NB4 (cell line): Measurements from ENCODE around the gene OR2M2.

ENCODE experiments used
- DNase-seq: peaks from one replicate; pipeline ENCODE4 v3.0.0; 2010; ENCODE audit warnings: low read depth
- H3K4me3 ChIP-seq: one replicate; pipeline ENCODE4 v1.5.1; 2011; ENCODE audit warnings: mild to moderate bottlenecking, low read depth, low read length, moderate library complexity
- MYC ChIP-seq: IDR thresholded peaks from 2 replicates; pipeline ENCODE4 v1.6.1; 2011; ENCODE audit warnings: low read depth, low read length
- POLR2A ChIP-seq: IDR thresholded peaks from 2 replicates; pipeline ENCODE4 v1.6.1; 2011; ENCODE audit warnings: mild to moderate bottlenecking; ENCODE audit not compliant: insufficient read length; ENCODE audit errors: extremely low read depth
- TF ChIP-seq, protein P1 (sequence below): IDR thresholded peaks from one replicate; pipeline ENCODE4 v1.5.1; 2012; ENCODE audit warnings: low read depth, low read length
- TF ChIP-seq, protein P2 (sequence below): IDR thresholded peaks from 2 replicates; pipeline ENCODE4 v1.6.1; 2011; ENCODE audit warnings: low read depth, low read length

OR2M2 gene

DNA sequence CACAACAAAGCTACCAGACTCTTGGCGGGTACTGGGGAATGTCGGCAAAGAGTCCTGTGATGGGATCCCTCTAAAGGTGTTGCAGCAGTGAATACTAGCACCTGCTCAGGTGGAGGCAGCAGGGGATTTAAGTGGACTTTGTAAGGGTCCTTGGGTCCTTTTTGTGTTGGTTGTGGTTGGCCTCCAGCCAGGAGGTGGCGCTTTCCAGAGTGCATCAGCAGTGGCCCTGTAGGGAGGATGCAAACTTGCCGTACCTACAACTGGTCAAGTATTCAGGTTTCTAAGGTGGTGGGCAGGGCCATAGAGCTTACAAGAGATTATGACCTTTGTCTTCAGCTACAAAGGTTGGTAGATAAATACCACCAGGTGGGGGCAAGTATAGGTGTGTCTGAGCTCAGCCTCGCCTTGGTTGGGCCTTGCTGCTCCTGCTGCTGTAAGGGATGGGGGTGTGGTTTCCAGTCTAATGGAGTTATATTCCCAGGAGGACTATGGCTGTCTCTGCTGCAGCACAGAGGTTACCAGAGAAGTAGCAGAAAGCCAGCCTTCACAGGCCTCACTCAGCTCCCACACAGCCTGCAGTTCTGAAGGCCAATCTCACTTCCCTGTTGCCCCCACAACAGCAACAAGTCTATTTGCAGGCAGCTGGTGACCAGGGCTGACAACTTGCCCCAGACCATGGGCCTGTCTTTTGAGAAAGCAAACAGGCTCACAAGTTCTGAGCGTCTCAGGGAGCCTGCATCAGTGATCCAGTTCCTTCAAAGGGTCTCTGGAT lies 22.4 kb upstream of the OR2M2 start:
- no peak for DNase-seq
- H3K4me3 ChIP-seq: no peak overlapping the region
- TF ChIP-seq POLR2A (no peak), MYC (no peak)
- TF ChIP-seq, protein P1, sequence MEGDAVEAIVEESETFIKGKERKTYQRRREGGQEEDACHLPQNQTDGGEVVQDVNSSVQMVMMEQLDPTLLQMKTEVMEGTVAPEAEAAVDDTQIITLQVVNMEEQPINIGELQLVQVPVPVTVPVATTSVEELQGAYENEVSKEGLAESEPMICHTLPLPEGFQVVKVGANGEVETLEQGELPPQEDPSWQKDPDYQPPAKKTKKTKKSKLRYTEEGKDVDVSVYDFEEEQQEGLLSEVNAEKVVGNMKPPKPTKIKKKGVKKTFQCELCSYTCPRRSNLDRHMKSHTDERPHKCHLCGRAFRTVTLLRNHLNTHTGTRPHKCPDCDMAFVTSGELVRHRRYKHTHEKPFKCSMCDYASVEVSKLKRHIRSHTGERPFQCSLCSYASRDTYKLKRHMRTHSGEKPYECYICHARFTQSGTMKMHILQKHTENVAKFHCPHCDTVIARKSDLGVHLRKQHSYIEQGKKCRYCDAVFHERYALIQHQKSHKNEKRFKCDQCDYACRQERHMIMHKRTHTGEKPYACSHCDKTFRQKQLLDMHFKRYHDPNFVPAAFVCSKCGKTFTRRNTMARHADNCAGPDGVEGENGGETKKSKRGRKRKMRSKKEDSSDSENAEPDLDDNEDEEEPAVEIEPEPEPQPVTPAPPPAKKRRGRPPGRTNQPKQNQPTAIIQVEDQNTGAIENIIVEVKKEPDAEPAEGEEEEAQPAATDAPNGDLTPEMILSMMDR: no peak
- TF ChIP-seq, protein P2, sequence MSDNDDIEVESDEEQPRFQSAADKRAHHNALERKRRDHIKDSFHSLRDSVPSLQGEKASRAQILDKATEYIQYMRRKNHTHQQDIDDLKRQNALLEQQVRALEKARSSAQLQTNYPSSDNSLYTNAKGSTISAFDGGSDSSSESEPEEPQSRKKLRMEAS: no peak

DNA sequence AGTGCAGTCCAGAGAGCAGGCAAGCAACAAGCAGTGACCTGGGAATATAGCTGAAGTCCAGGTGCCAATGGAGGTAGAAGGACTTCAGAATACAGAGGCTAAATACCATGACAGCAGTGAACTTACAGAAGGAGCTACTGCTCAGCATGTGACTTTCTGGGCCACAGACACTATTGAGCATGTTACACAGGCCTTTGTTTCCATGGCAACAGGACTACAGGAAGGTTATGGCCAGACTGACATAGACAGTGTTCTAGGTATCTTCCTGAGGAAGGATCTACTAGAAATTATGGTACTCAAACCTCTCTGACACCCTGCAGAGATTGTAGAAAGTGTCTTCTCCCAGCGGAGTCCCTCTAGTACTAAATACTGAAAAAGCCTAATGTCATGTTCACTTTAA lies 18.7 kb upstream of the OR2M2 start:
- DNase-seq: peak; percentile 5
- TF ChIP-seq, protein P2: no peak
- no peak for TF ChIP-seq POLR2A
- TF ChIP-seq MYC: no peak
- TF ChIP-seq, protein P1: no peak

DNA sequence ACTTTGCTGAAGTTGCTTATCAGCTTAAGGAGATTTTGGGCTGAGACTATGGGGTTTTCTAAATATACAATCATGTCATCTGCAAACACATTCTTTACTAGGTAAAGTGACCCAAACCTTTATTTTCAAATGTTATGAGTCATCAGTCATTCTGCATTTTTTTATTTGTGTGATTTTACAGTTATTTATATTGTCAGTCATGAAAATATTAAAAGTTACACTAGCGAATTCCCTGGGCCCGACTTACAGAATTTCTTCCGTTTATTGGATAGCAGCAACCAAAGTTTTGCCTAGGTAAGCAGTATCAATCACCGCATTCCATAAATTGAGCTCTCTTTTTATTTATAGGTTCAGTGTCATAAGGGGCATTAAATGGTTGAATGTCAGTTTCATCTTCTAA lies 15.9 kb upstream of the OR2M2 start:
- H3K4me3 ChIP-seq: no peak overlapping the region
- TF ChIP-seq, protein P1: no peak
- TF ChIP-seq POLR2A (no peak), MYC (no peak)
- TF ChIP-seq, protein P2: no peak
- DNase-seq: no peak

More for the DNA sequence above, 18.7 kb upstream of the OR2M2 start:
- H3K4me3 ChIP-seq: no peak overlapping the region

DNA sequence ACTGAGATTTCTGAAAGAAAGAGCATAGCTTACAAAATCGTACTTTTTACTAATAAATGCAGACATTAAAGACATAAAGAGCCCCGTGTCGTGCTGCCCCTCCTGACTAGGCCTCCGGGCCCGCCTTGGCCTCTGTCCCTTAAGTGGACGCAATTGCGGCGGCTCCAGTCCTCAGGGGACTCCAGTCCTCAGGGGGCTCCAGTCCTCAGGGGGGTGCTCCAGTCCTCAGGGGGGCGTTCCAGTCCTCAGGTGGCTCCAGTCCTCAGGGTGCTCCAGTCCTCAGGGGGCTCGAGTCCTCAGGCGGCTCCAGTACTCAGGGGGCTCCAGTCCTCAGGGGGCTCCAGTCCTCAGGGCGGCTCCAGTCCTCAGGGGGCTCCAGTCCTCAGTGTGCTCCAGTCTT lies 10.6 kb upstream of the OR2M2 start:
- no peak overlapping the region for H3K4me3 ChIP-seq
- DNase-seq: no peak
- TF ChIP-seq POLR2A: no peak
- no peak for TF ChIP-seq MYC
- TF ChIP-seq, protein P2: no peak
- TF ChIP-seq, protein P1: no peak

DNA sequence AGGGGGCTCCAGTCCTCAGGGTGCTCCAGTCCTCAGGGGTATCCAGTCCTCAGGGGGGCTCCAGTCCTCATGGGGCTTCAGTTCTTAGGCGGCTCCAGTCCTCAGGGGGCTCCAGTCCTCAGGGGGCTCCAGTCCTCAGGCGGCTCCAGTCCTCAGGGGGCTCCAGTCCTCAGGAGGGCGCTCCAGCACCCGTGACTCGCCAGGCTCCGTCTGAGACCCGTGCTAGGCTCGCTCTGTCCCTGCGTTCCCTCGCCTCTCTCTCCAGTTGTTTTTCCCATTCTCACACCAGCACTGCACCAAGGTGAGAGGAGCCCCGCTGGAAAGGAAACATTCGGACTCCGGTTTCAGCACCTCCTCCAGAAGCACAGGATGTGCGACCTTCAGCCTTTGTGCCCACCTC lies 9.4 kb upstream of the OR2M2 start:
- no peak for DNase-seq
- H3K4me3 ChIP-seq: no peak overlapping the region
- TF ChIP-seq POLR2A (no peak), MYC (no peak)
- TF ChIP-seq, protein P1: no peak
- TF ChIP-seq, protein P2: no peak
